Activated naive CD4-positive, alpha-beta T cell treated with anti-CD3 and anti-CD28 coated beads, Interleukin-2, amount 50 U/mL, for 24 hours (primary cell): ENCODE results near the gene NTMT2.

Experiments used
- H3K27ac Mint-ChIP-seq: one replicate; pipeline ENCODE4 v1.8.0; 2021; ENCODE audit warnings: mild to moderate bottlenecking, mixed read lengths
- H3K27me3 Mint-ChIP-seq: one replicate; pipeline ENCODE4 v1.8.0; 2021; ENCODE audit warnings: mixed read lengths
- H3K36me3 Mint-ChIP-seq: one replicate; pipeline ENCODE4 v1.8.0; 2021; ENCODE audit warnings: mixed read lengths
- H3K4me1 Mint-ChIP-seq: one replicate; pipeline ENCODE4 v1.8.0; 2021; ENCODE audit warnings: mixed read lengths
- H3K4me3 Mint-ChIP-seq: one replicate; pipeline ENCODE4 v1.8.0; 2021; ENCODE audit warnings: mild to moderate bottlenecking, mixed read lengths
- H3K9me3 Mint-ChIP-seq: one replicate; pipeline ENCODE4 v1.8.0; 2021; ENCODE audit warnings: mixed read lengths

The NTMT2 gene

GRCh38 chr1:170176772-170177171 is 31.0 kb downstream of the NTMT2 start:
- Mint-ChIP-seq H3K4me1 (no peaks in the 10 kb centered on the region), H3K36me3 (no peaks in the 10 kb centered on the region), H3K27me3 (no peaks in the 10 kb centered on the region), H3K27ac (no peak overlapping the region), H3K4me3 (no peak overlapping the region), H3K9me3 (peaks cover 4% of the 10 kb centered on the region)

- no peak overlapping the region for H3K27ac Mint-ChIP-seq
- no peaks in the 10 kb centered on the region for H3K36me3 Mint-ChIP-seq
Measured at GRCh38 chr1:170182442-170182841, 36.7 kb downstream of the NTMT2 start.

GRCh38 chr1:170192546-170192945 is 46.8 kb downstream of the NTMT2 start:
- Mint-ChIP-seq H3K9me3 (peaks cover 19% of the 10 kb centered on the region), H3K27ac (no peak overlapping the region), H3K4me1 (no peaks in the 10 kb centered on the region), H3K27me3 (peaks cover 6% of the 10 kb centered on the region), H3K36me3 (no peaks in the 10 kb centered on the region), H3K4me3 (no peak overlapping the region)

More at GRCh38 chr1:170182442-170182841, 36.7 kb downstream of the NTMT2 start:
- Mint-ChIP-seq H3K4me3 (no peak overlapping the region), H3K27me3 (no peaks in the 10 kb centered on the region), H3K4me1 (no peaks in the 10 kb centered on the region), H3K9me3 (no peaks in the 10 kb centered on the region)

GRCh38 chr1:170194451-170194850 is 48.7 kb downstream of the NTMT2 start:
- peaks cover 6% of the 10 kb centered on the region for H3K9me3 Mint-ChIP-seq
- H3K4me3 Mint-ChIP-seq = no peak overlapping the region
- H3K4me1 Mint-ChIP-seq = no peaks in the 10 kb centered on the region
- H3K27ac Mint-ChIP-seq = no peak overlapping the region
- peaks cover 7% of the 10 kb centered on the region for H3K27me3 Mint-ChIP-seq
- H3K36me3 Mint-ChIP-seq = no peaks in the 10 kb centered on the region

DNA sequence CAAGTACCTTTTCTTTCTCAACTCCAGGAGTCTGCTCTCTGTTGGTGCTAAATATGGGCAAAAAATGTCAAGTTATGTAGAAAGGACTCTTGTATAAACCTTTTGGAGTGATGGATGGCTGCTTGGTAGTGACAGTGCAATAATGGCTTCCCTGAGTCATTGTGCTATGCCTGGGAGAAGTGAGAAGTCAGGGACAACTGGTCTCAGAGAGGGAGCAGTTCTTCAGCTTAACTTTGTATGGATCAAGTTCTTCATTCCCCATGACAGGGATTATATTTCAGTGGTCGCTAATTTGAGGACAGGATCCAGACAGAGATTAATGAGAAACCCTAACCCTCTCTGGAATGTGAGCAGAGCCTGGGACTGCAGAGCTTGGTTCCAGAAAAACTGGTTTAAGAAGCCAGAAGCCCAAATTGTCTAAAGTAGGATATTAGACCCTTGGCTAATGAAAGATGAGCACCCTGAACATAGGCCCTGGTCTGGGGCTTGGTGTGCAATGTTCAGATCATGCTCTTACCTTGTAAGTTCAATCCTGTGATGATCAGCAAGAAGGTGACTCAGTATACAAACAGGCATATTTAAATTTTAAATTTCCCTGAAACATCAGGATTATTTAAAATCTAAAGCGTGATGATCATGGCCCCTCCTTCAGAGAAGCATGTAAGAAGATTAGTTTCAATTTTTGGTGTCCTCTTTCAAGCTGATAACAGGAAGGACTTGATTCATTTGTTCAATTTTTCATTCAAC is 50.9 kb downstream of the NTMT2 start:
- Mint-ChIP-seq H3K9me3 (no peaks in the 10 kb centered on the region), H3K4me3 (no peak overlapping the region), H3K27me3 (peaks cover 10% of the 10 kb centered on the region), H3K27ac (no peak overlapping the region), H3K4me1 (no peaks in the 10 kb centered on the region), H3K36me3 (no peaks in the 10 kb centered on the region)

DNA sequence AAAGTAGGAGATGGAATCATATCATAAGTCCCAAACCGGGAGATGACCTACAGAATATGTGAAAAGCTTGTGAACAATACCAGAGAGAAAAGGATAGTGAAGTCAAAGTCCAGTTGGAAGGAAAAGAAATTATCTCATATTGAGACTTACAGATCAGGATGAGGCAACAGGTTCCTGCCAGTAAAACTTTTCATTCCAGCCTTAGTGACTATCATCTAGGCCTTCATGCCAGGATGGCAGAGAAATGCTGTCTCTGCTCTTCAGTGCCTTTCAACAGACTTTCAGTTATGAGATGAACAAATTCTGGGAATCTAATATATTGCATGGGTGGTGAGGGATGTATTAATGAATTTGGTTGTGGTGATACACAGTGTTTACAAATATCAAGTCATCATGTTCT is 52.3 kb downstream of the NTMT2 start:
- Mint-ChIP-seq H3K4me3 (no peak overlapping the region), H3K27ac (no peak overlapping the region), H3K4me1 (no peaks in the 10 kb centered on the region), H3K27me3 (peaks cover 10% of the 10 kb centered on the region), H3K36me3 (no peaks in the 10 kb centered on the region), H3K9me3 (no peaks in the 10 kb centered on the region)

DNA sequence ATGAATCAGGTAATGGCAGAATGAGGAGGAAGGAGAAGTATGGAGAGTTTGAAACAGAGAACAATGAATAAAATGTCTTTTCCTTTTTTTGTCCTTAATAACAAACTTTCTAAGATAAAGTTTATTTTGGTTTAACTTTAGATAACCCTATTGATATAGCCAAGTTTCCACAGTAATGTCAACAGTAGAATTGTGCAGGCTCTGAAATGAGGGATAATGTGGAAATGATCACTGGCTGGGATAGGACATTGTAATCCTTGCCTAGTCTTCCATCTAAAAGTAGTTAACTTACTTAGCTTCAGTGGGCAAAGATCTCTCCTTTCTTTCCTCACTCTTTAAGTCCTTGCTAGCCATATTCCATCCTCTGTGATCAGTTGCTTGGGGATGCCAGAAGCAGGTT is 52.8 kb downstream of the NTMT2 start:
- H3K4me3 Mint-ChIP-seq = no peak overlapping the region
- peaks cover 10% of the 10 kb centered on the region for H3K27me3 Mint-ChIP-seq
- no peak overlapping the region for H3K27ac Mint-ChIP-seq

GRCh38 chr1:170200161-170200560 is 54.4 kb downstream of the NTMT2 start:
- Mint-ChIP-seq H3K9me3 (no peaks in the 10 kb centered on the region), H3K27ac (no peak overlapping the region), H3K27me3 (peaks cover 13% of the 10 kb centered on the region), H3K4me1 (no peaks in the 10 kb centered on the region), H3K4me3 (no peak overlapping the region), H3K36me3 (no peaks in the 10 kb centered on the region)

More for the DNA sequence above, 52.8 kb downstream of the NTMT2 start:
- H3K4me1 Mint-ChIP-seq = no peaks in the 10 kb centered on the region
- no peaks in the 10 kb centered on the region for H3K36me3 Mint-ChIP-seq
- H3K9me3 Mint-ChIP-seq = no peaks in the 10 kb centered on the region

- Mint-ChIP-seq H3K27me3 (peaks cover 13% of the 10 kb centered on the region), H3K4me3 (no peak overlapping the region), H3K9me3 (no peaks in the 10 kb centered on the region), H3K27ac (no peak overlapping the region), H3K4me1 (no peaks in the 10 kb centered on the region), H3K36me3 (no peaks in the 10 kb centered on the region)
Measured at GRCh38 chr1:170200621-170201397, 55.0 kb downstream of the NTMT2 start.

- Mint-ChIP-seq H3K27ac (no peak overlapping the region), H3K9me3 (peaks cover 8% of the 10 kb centered on the region), H3K4me1 (no peaks in the 10 kb centered on the region), H3K27me3 (peaks cover 12% of the 10 kb centered on the region), H3K36me3 (peaks cover 2% of the 10 kb centered on the region), H3K4me3 (no peak overlapping the region)
Measured at GRCh38 chr1:170203693-170204092, 57.9 kb downstream of the NTMT2 start.

DNA sequence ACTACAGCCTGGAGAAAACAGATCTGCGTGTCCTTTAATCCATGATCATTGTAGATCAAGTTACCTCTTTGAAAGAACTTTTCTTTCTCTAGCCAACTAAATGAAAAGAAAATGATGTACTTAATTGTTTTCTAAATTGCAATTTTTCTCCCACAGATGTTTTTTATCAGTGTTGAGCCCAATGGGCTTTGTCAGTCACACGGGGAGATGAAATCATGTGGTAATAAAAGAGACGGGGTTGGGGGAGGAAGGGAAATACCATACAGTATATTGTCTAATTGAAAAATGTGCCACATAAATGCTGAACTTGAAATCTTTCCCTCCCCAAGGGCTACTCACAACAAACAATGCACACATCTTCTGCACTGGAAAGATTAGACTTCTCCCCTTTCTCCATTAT is 58.4 kb downstream of the NTMT2 start:
- Mint-ChIP-seq H3K36me3 (peaks cover 2% of the 10 kb centered on the region), H3K4me1 (no peaks in the 10 kb centered on the region), H3K9me3 (peaks cover 8% of the 10 kb centered on the region), H3K27ac (no peak overlapping the region), H3K4me3 (no peak overlapping the region), H3K27me3 (peaks cover 10% of the 10 kb centered on the region)

DNA sequence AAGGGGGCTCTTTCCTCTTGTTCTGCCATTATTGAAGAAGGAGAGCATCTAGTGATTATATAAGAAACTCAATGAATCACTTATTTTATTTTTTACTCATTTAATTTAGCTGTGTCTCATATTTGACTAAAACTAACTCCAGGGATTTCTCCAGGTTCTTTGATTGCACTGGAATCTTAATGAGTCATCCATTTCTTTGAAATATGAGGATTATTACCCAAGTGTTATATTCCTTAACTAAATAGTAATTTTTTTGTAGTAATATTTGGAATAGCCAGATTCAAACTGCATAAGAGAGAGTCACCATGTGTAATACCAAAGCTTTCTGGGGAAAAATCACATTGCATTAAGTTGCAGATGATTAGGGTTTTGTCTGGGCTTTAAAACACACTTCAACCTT is 59.5 kb downstream of the NTMT2 start:
- H3K4me3 Mint-ChIP-seq = no peak overlapping the region
- no peaks in the 10 kb centered on the region for H3K4me1 Mint-ChIP-seq
- peaks cover 12% of the 10 kb centered on the region for H3K9me3 Mint-ChIP-seq
- H3K36me3 Mint-ChIP-seq = peaks cover 2% of the 10 kb centered on the region
- H3K27me3 Mint-ChIP-seq = peaks cover 9% of the 10 kb centered on the region
- H3K27ac Mint-ChIP-seq = no peak overlapping the region

DNA sequence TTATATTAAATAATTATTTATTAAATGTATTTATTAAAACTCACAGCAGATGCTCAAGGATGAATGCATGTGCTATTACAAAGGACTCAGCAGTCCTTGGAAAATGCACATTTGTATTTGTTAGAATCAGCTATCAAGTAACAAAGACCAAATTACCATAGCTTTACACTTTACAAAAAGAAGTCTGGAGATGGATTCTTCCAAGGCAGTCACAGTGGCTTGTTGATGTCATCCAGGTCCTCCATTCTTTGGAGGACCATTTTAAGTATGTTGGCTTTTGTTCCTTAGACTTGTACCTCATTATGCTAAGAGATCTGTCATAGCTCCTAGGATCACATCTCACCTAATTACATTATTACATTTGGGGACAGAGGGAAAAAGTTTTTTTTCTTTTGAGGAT is 63.4 kb downstream of the NTMT2 start:
- Mint-ChIP-seq H3K4me1 (no peaks in the 10 kb centered on the region), H3K9me3 (peaks cover 12% of the 10 kb centered on the region), H3K4me3 (no peak overlapping the region), H3K27ac (no peak overlapping the region), H3K27me3 (peaks cover 18% of the 10 kb centered on the region), H3K36me3 (peaks cover 2% of the 10 kb centered on the region)

- Mint-ChIP-seq H3K4me3 (no peak overlapping the region), H3K9me3 (peaks cover 12% of the 10 kb centered on the region), H3K36me3 (peaks cover 2% of the 10 kb centered on the region), H3K4me1 (no peaks in the 10 kb centered on the region), H3K27ac (no peak overlapping the region), H3K27me3 (peaks cover 20% of the 10 kb centered on the region)
Measured at GRCh38 chr1:170210142-170210541, 64.4 kb downstream of the NTMT2 start.

GRCh38 chr1:170213596-170213995 is 67.8 kb downstream of the NTMT2 start:
- Mint-ChIP-seq H3K4me1 (no peaks in the 10 kb centered on the region), H3K9me3 (peaks cover 5% of the 10 kb centered on the region), H3K4me3 (no peak overlapping the region), H3K27me3 (peaks cover 31% of the 10 kb centered on the region), H3K27ac (no peak overlapping the region), H3K36me3 (no peaks in the 10 kb centered on the region)
